GM12874 (cell line): ENCODE results near the gene UBAC2.

Experiments used
- CTCF ChIP-seq: IDR thresholded peaks from 2 replicates; pipeline ENCODE4 v1.5.1; 2011; ENCODE audit warnings: low read depth, mild to moderate bottlenecking, control low read depth, low read length, moderate library complexity; ENCODE audit not compliant: insufficient read depth

Gene UBAC2

GRCh38 chr13:99278843-99279242 lies 78.2 kb downstream of the UBAC2 start:
- TF ChIP-seq CTCF, result no peak

- TF ChIP-seq CTCF, result no peak
Observed at GRCh38 chr13:99279637-99280036, 79.0 kb downstream of the UBAC2 start.

GRCh38 chr13:99280166-99280565 lies 79.5 kb downstream of the UBAC2 start:
- TF ChIP-seq CTCF, result no peak

- no peak for TF ChIP-seq CTCF
Observed at GRCh38 chr13:99281811-99282263, 81.2 kb downstream of the UBAC2 start.

GRCh38 chr13:99282264-99283231 lies 81.9 kb downstream of the UBAC2 start:
- TF ChIP-seq CTCF, result no peak

GRCh38 chr13:99285432-99286182 lies 85.0 kb downstream of the UBAC2 start:
- no peak for TF ChIP-seq CTCF

GRCh38 chr13:99287551-99287950 lies 86.9 kb downstream of the UBAC2 start:
- no peak for TF ChIP-seq CTCF
